HG03060 (cell line): ENCODE measurements around the gene CHST7.
"Not testable (repeated sequence)": the region's sequence is repeated elsewhere in the genome, so short reads cannot be mapped to it uniquely, and the experiment has no call there.

Experiments used
- ATAC-seq: cut with Tn5 transposase; IDR thresholded peaks from one replicate; pipeline ENCODE4 v1.9.1; 2021; ENCODE audit warnings: low read depth, moderate number of reproducible peaks; ENCODE audit not compliant: unreplicated experiment

CHST7 gene, protein sequence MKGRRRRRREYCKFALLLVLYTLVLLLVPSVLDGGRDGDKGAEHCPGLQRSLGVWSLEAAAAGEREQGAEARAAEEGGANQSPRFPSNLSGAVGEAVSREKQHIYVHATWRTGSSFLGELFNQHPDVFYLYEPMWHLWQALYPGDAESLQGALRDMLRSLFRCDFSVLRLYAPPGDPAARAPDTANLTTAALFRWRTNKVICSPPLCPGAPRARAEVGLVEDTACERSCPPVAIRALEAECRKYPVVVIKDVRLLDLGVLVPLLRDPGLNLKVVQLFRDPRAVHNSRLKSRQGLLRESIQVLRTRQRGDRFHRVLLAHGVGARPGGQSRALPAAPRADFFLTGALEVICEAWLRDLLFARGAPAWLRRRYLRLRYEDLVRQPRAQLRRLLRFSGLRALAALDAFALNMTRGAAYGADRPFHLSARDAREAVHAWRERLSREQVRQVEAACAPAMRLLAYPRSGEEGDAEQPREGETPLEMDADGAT

DNA sequence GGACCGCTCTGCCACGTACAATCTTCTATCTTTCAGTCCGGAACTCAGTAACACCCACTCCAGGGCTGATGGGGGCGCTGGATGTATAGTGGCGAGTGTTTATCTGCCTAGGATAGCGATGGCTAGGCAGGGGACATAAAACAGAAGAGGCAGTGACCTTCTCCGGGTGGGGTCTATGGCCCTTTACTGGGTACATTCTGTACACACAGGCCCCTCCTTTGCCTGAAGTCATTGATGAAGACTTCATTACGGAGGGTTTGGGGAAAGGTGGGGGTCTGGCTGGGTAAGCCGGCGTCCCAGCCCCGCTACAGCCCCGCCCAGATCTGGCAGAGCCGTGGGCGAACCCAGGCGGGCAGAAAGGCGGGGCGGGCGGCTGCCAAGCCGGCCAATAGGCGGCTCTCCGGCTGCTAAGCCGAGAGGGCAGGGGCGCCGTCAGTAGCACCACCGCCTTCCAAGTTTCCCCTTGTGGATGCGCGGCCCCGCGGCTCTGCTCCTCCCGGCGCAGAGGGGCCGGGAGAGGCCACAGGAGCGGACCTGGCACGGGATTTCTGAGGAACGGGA, at the start of gene CHST7:
Gene CHST7, plus strand, starts transcription at position 435 of the 561 bp plus-strand sequence. CDS start 167 bp downstream, outside the sequence.
- no peak for ATAC-seq

- not testable (repeated sequence) for ATAC-seq
These were observed 44.9 kb upstream of the CHST7 start for GRCh38 chrX:46528640-46529039.

DNA sequence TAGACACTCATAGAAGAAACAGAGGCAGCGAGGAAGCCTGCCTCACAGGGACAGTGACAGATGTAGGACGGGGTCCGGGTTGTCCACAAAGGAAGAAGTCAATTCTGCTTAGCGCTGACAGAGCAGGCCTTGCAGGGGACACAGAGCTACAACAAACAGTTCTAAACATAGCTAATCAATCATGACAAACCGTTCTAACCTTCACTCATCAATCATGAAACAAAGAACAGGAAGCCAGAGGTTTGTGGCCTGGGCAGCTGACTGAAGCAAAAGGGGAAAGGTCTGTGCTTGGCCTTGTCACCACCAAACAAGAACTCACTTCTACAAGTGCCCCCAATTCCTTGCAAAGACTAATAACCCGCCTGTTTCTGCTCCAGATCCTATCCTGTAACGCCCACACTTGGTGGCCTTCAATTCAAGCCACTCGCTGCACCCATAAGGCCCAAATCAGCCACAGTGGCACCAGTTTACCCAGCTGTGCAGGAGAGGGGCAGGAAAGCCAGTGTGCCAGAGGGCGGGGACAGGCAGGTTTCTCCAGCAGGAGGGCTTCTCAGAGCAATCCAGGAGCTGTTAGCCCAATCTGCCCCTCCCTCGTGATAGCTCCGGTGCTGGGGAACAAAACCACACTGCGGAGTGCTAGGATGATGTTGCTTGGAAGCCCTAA, 43.7 kb upstream of the CHST7 start:
- ATAC-seq: not testable (repeated sequence)

DNA sequence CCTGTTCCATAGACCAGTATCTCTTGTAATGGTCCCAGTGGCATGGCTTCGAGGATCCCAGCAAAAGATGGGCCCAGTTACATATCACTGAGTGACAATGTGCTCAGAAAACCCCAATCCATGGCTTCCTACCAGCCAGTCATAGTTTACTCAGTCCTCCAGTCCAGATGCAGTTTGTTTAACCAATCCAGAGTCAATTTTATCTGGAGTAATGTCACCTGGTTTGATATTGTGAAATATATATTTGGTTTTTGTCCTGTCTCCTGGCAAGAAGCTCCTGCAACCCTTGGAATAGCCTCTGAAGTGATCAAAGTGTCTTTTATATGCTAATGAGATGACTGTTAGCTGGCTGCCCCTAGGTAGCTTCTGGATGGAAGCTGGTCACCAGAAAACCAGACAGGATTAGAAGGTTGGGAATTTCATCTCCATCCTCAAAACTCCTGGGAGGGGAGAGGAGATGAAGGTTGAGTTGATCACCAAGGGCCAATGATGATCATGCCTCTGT, 43.1 kb upstream of the CHST7 start:
- not testable (repeated sequence) for ATAC-seq

- ATAC-seq: no peak
These were observed 42.1 kb upstream of the CHST7 start for GRCh38 chrX:46531442-46531841.

GRCh38 chrX:46543441-46543840, 30.1 kb upstream of the CHST7 start:
- ATAC-seq: no peak

DNA sequence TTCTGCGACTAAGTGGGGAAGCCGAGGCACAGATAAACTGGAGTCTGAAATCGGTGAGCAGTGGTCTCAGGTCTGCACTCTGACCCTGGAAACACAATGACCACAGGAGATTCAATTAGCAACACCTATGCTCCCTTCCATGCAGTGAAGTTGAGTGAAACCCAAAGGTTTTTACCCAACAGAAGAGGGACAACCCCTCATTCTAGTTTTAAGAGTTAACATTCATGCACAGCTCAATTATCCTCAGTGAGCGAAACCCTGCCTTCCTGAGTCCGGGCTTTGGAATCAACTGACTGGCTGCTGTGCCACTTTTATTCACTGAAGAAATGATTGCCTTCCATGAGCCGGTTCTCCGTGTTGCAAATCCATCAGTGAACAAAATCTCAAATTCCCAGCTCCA, 29.0 kb upstream of the CHST7 start:
- ATAC-seq: not testable (repeated sequence)

GRCh38 chrX:46545111-46546005, 28.2 kb upstream of the CHST7 start, which contains the start of gene ZNF674:
Gene ZNF674 (minus strand): TSS chrX:46545421. CDS start chrX:46542087, 3,334 bp downstream.
- ATAC-seq: peak; percentile 84

DNA sequence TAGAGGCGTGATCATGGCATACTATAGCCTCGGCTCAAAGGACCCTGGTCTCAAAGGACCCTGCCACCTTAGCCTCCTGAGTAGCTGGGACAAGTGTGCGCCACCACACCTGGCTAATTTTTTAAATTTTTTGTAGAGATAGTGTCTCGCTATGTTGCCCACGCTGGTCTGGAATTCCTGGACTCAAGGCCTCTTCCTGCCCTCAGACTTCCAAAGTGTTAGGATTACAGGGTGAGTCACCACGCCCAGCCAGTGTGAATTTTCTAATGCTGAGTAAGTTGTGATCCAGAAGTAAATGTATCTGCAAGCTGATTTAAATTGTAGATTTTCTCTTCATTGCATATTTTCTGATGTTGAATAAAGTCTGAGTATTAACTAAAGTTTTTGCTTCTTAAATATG, 25.7 kb upstream of the CHST7 start:
- no peak for ATAC-seq

GRCh38 chrX:46549914-46550313, 23.7 kb upstream of the CHST7 start:
- ATAC-seq: no peak

DNA sequence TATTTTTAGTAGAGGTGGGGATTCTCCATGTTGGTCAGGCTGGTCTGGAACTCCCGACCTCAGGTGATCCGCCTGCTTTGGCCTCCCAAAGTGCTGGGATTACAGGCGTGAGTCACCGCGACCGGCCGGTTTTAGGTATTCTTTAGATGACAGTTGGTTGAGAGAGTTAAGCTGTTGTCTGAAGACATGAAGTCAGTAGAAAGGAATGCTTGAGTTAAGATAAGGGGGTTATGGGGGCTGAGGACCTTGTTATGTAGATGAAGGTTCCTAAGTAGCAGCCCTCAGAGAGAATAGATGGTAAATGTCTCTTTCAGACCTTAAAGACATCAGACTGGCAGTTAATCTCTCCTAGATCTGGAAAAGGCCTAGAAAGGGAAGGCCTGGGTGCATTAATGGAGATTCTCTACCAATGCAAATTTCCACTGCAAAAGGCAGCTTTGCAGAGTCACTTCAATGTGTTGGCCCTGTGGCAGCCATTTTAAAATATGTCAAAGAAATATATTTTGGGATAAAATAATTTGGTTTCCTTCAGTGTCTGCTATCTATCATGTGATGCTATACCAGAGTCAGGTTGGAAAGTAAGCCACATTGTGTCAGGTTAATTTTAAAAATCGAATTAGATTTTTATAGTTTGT, 22.0 kb upstream of the CHST7 start:
- no peak for ATAC-seq

GRCh38 chrX:46553935-46554334, 19.6 kb upstream of the CHST7 start:
- no peak for ATAC-seq

GRCh38 chrX:46554942-46555341, 18.6 kb upstream of the CHST7 start:
- no peak for ATAC-seq

DNA sequence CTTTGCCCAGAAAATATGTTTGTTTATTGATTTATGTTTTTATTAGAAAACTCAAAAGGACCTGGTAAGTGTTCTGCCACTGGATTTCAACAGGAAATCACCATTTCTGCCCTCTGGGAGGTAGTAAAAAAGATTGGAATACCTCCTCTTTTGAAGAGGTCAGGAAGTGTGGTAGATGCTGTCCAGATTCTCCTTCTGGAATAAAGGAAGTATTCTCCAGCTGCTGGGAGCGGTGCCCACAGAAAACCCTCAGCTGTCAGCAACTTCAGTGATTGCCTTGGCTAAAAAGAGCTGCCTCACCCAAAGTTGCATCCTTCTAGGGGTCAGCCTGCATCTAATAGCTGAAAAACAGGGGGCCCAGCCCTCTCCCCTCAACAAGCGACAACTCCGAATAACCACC, 14.5 kb upstream of the CHST7 start:
- no peak for ATAC-seq

DNA sequence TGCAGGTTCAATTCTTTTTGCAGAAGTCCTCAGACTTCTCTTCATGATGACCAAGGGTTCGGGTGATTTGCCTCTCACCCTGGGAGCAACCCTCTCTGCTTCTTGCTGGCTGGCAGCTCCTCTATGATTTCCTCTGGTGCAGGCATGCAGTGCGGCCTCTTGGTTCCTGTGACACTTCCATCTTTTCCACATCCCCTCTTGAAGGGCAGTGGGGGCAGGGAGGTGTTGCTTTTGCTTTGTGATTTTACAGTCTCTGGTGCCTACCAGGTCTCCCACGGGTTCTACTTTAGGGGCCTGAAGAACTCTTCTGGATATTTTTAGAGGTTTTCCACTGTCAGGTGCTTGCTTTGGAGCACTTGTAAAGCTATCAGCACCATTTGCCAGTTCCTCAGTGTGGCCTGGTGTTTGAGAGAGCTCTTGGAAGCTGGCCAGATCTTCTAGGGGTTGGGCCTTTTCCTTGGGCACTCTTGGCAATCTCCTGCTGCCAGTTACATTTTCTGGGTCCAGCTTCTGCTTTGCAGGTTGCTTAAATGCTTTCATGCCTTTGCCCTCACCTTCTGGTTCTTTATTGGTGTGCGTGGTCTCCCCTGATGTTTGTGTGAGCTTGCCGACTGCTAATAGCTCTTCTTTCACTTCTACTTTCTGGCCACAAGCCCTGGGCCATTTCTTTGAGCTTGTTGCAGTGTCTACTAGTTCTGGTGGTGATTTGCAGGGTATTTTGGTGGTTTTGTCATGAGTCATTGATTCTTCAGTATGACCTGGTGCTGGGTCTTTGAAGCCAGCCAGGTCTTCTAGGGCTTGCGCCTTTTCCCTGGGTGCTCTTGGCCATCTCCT, 11.5 kb upstream of the CHST7 start:
- ATAC-seq: peak; percentile 99

DNA sequence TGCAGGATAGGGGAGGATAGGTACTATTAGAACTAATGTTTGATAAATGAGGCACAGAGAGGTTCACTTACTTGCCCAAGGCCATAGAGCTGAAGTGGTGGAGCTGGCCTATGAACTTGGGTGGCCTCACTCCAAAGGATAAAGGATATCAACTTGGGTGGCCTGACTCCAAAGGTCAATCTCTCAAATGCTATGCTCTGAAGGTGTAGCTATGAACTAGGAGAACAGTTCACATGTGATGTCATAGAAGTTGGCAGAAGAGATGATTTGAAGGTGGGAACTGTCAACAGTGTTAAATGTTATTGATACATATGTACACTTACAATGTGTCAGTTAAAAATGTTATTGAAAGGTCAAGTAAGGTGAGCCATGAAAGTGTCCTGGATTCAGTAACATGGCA, 6.2 kb upstream of the CHST7 start:
- no peak for ATAC-seq

- no peak for ATAC-seq
These were observed 3.9 kb upstream of the CHST7 start for GRCh38 chrX:46569621-46570020.

GRCh38 chrX:46571423-46572339, 1.9 kb upstream of the CHST7 start:
- ATAC-seq: no peak
